ENCODE results near the gene CNGA2.
"Not testable (repeated sequence)": the region's sequence is repeated elsewhere in the genome, so short reads cannot be mapped to it uniquely, and the experiment has no call there.

Gene CNGA2

GRCh38 chrX:151734446-151734845 is at the start of gene CNGA2:
TSS of gene CNGA2 (plus strand) at chrX:151734746. CDS start at chrX:151738484, 3,738 bp downstream.
- DNase-seq (ENCODE audit: low read depth) = no peak

DNA sequence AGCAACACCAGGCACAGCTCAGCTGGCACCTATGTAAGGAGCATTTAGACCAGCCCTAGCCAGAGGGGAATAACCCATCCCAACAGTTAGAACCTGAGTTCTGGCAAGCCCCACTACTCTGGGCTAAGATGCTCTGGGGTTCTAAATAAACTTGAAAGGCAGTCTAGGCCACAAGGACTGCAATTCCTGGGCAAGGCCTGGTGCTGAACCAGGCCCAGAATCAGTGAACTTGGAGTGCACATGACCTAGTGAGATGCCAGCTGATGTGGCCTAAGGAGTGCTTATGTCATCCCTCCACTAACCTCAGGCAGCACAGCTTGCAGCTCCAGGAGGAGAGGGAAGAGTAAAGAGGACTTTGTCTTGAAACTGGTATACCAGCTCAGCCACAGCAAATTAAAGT is 46.9 kb upstream of the CNGA2 start:
- DNase-seq (ENCODE audit: low read depth) = no peak

- no peak for DNase-seq (ENCODE audit: low read depth)
Measured at GRCh38 chrX:151688695-151689094, 45.9 kb upstream of the CNGA2 start.

GRCh38 chrX:151692825-151693224 is 41.7 kb upstream of the CNGA2 start:
- no peak for DNase-seq (ENCODE audit: low read depth)

GRCh38 chrX:151694121-151694520 is 40.4 kb upstream of the CNGA2 start:
- DNase-seq (ENCODE audit: low read depth) = no peak

DNA sequence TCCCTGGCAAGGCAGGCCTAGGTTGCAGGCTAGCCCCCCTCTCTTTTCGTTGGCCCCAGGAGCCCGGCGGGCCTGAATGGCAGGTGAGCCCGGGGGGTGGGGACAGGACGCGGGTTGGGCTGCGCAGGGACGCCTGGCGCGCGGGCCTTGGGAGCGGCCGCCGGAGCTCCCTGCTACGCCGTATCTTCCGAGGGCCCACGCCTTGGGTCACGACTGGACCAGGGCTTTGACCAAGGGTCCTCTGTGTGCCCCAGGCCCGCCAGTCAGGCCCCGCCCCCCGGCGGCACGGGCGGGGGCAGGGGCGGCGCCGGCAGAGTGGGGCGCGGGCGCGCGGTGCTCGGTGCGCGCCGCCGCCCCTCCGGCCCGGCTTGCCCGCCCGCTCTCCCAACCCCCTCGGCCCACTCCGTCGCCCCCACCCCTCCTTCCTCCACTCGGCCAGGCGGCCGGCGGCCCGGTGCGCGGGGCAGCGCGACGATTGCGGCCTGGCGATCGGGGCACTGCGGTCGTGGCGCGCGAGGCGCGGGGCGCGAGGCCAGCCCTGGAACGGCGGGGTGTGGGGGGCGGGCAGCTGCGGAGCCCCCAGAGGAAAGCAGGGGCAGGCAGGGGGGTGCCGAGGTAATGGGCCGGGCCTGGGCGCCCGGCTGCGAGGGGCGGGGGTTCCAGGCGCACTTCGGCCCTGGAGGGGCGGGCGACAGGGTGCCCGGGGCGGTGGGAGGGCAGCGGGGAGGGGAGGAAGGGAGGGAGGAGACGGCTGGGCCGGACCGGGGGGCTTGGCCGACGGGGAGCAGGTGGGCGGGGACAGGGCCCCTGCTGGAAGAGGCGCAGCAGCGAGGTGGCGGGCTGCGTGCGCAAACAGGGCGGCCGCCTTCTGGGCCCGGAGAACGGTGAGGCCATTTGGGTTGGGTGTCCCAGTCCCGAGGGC is 39.6 kb upstream of the CNGA2 start, which contains the start of gene PRRG3:
PRRG3 (plus strand) TSS at position 798 of the 922 bp plus-strand sequence. CDS start 3,357 bp downstream, outside the sequence.
- no peak for DNase-seq (ENCODE audit: low read depth)

GRCh38 chrX:151695583-151696340 is 38.8 kb upstream of the CNGA2 start:
- no peak for DNase-seq (ENCODE audit: low read depth)

- DNase-seq (ENCODE audit: low read depth) = not testable (repeated sequence)
Measured at GRCh38 chrX:151697082-151697481, 37.5 kb upstream of the CNGA2 start.

- no peak for DNase-seq (ENCODE audit: low read depth)
Measured at GRCh38 chrX:151697522-151697921, 37.0 kb upstream of the CNGA2 start.

DNA sequence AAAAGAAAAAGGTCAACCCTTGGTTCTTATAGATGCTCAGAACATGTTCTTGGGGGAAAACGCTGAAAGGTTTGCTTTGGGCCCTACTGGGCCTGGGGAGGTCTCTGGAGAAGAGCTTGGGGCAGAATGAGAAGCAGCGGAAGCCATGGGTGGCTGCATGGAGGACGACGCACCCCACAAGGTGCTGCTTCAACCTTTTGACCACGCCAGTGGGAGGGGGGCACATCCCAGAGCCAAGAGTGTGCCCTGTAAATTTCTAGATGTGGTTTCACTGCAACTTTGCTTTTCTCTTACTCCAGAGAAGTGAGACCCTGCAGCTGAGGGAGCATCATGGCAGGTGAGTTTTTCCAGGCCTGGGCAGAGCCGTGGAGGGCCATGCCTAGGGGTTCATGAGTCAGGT is 36.1 kb upstream of the CNGA2 start:
- no peak for DNase-seq (ENCODE audit: low read depth)

- no peak for DNase-seq (ENCODE audit: low read depth)
Measured at GRCh38 chrX:151699746-151700145, 34.8 kb upstream of the CNGA2 start.

DNA sequence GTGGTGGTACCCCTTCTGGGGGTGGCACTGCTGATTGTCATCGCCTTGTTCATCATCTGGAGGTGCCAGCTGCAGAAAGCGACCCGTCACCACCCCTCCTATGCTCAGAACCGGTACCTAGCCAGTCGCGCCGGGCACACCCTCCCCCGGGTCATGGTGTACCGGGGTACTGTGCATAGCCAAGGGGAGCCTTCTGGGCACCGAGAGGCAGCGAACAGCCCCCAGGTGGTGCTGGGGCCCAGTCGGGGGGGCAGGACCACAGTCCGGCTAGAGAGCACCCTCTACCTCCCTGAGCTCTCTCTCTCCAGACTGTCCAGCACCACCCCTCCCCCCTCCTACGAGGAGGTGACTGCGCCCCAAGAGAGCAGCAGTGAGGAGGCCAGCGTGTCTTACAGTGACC is 34.0 kb upstream of the CNGA2 start:
- no peak for DNase-seq (ENCODE audit: low read depth)

DNA sequence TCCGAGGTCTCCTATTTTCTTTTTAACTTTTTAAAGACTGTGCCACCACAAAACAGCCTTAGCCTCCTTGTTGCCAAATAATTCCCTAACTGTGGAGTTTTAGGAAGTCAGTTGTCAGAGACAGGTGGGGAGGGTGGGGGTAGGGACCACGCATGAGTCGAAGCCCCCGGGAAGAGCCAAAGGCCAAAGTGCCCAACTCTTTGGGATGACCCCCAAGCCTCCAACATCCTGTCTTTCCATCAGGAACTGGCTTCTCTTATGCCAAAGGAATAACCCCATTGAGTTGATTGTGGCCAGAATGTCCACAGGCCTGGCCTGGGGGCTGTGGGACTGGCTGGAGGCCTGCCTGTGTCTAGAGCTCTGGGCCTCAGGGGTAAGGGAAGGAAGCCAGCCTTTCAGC is 33.5 kb upstream of the CNGA2 start:
- no peak for DNase-seq (ENCODE audit: low read depth)

DNA sequence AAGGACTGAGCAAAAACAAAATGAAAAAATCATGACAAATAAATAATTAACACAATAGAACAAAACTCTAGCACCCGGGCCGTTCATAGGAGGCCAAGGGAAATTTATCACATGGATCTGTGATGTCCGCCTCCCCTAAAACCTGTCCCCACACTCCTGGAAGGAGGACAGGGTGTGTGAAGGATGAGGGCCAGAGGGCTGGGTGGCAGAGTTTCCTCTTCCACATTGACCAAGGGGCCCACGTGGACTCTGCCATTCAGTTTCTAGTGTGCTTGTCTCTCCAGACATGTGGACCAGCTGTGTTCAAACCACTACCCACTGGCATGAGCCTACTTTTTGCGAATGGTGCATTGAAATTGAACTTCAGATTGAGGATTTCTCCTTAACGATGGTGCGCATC is 33.0 kb upstream of the CNGA2 start:
- no peak for DNase-seq (ENCODE audit: low read depth)

- no peak for DNase-seq (ENCODE audit: low read depth)
Measured at GRCh38 chrX:151702026-151702714, 32.4 kb upstream of the CNGA2 start.

DNA sequence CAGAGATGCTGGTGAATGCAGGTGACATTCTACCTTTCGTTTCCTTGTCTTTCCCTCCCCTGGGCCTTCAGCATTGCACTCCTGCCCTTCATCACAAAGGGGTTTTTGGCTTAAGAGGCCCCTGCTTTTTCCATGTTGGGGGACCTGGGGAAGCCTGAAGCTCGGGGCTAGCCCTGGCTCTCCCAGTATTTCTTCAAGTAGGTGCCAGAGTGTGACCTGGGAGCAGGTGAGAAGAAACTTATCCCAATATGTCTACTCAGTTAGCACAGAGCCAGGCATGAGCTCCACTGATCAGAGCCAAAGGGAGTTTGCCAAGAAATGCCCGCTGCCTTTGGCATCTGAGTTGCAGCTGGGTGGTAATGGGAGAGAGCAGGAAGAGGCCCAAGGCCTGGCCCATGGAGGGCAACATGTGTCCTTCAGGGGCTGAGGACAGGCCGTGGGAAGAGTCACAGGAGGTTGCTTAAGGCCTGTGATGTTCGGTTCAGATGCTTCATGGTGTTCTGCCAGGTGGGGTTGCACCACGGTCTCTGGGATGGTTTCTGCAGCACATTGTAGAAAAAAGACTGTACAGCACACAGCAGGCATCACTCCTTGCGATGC is 31.7 kb upstream of the CNGA2 start:
- DNase-seq (ENCODE audit: low read depth) = no peak

GRCh38 chrX:151703487-151703886 is 31.1 kb upstream of the CNGA2 start:
- no peak for DNase-seq (ENCODE audit: low read depth)

DNA sequence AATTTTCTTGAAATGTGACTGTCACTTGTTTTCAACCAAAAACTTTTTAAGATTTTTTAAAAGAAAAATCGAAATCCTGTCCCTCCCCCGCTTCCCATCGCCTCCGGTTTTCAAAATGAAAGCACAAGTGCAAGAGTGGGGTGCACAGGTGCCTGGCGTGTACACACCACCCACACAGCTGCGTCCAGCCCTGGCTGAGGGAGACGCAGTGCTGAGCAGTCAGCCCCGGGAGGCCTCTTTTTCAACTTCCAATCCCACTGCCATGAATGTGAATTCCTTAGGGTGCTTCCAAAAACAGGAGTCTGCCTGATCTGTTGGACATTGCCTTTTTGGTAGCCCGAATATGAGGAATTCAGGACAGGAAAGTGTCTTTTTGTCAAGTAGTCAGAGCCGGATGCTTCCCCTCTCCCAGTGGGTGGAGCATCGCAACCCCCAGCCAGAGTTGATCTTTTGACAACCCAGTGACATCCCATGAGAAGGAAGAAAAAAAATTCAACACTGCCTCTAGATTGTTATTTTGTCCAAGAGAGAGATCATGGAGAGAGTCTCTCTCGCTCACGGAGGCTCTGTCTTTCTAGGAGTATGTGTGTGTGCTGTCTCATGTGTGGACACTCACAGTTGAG is 30.4 kb upstream of the CNGA2 start:
- DNase-seq (ENCODE audit: low read depth) = no peak

DNA sequence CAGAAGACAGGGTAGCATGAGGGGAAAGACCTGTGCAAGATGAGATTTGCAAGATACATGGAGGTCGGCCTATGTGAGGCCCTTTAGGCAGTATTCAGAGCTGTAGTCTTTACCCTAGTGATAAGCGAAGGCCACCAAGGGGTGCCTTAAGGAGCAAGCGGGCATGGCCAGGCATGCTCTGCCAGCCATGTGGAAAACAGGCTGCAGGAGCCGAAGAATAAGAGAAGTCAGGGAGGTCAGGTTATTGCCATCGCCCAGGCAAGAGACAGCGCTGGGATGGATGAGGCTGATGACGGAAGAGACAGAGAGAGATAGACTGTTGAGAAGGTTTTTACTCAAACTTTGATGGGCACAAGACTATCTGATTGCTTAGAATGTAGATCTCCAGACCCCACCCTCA is 25.7 kb upstream of the CNGA2 start:
- no peak for DNase-seq (ENCODE audit: low read depth)

DNA sequence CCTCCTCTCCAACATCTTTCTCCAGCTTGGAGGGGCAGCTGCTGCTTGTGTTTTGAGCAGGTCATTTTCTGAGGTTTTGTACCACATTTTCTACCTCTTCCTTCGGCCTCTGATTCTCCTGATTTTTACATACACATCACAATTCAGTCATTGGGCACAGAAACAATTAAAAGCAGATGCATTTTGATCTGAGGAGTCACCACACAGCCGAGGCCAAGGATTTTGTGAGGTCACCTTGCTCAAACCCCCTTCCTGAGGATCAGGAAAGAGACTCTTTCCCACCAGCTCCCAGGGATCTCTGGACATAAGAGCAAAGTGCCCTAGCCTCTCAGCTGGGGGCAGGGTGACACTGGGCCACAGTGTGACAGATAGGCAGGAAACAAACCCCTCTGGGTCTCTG is 24.1 kb upstream of the CNGA2 start:
- no peak for DNase-seq (ENCODE audit: low read depth)

DNA sequence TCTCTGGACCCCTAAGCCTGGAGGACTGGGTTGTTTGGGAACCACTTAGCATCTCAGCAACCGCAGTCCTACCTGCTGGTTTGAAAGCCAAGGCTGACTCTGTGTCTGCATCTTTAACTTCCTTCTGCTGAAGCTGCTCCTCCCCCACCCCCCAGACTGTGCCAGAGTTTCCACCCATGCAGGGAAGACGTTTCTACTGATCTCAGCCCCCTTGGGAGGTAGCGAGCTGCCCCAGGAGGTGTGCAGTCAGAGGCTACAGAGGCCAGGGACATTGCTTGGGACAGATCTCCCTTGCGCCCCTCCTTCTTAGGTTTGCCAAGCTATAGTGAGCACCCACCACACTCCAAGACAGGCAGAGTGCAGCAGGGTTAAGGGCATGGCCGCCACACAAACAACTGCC is 23.4 kb upstream of the CNGA2 start:
- no peak for DNase-seq (ENCODE audit: low read depth)

DNA sequence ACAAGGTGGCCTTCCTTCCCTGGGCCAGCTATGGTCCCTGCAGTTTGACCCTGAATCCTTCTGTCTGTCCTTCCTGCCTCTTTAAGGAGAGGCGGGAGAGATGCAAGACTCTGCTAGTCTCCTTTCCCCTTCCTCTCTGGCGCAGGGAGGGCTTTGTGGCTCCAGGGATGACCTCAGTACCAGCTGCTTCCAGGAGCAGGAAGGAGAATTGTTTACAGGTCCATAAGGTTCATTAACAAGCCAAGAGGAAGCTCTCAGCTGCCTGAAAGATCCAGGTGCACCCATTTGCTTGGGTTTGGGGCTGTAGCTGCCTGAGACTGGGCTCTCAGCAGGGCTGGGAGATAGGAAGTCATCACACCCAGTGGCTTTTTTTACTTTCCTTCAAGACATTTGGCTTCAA is 22.8 kb upstream of the CNGA2 start:
- no peak for DNase-seq (ENCODE audit: low read depth)
